Activated gamma-delta T cell treated with Interleukin-2 at 50 U/mL for 16 hours (primary cell): Measurements from ENCODE around the gene SERPINA6.
"Not testable (repeated sequence)": the region's sequence is repeated elsewhere in the genome, so short reads cannot be mapped to it uniquely, and the experiment has no call there.

Experiments
- DNase-seq: peaks from one replicate; pipeline ENCODE4 v3.0.0-alpha.2; 2020

Gene SERPINA6

GRCh38 chr14:94354190-94354589 is 31.1 kb upstream of the SERPINA6 start:
- DNase-seq: not testable (repeated sequence)

- DNase-seq: no peak
Measured at GRCh38 chr14:94349276-94349675, 26.1 kb upstream of the SERPINA6 start.

- DNase-seq: no peak
Measured at GRCh38 chr14:94348836-94349235, 25.7 kb upstream of the SERPINA6 start.

GRCh38 chr14:94346841-94347240 is 23.7 kb upstream of the SERPINA6 start:
- no peak for DNase-seq

DNA sequence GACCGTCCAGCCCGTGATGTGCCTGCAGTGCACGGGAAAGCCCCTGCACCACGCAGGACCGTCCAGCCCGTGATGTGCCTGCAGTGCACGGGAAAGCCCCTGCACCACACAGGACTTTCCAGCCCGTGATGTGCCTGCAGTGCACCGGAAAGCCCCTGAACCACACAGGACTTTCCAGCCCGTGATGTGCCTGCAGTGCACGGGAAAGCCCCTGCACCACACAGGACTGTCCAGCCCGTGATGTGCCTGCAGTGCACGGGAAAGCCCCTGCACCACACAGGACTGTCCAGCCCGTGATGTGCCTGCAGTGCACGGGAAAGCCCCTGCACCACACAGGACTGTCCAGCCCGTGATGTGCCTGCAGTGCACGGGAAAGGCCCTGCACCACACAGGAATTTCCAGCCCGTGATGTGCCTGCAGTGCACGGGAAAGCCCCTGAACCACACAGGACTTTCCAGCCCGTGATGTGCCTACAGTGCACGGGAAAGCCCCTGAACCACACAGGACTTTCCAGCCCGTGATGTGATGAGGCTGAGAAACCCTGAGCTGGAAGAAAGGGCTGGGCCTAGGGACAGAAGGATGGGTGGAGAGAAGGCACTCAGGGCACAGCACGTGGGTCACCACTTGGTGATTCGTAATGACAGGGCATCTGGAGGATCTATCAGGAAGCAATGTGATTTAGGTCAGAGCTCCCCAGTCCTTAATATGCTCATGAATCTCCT is 23.1 kb upstream of the SERPINA6 start:
- not testable (repeated sequence) for DNase-seq

- DNase-seq: no peak
Measured at GRCh38 chr14:94345344-94346064, 22.4 kb upstream of the SERPINA6 start.

DNA sequence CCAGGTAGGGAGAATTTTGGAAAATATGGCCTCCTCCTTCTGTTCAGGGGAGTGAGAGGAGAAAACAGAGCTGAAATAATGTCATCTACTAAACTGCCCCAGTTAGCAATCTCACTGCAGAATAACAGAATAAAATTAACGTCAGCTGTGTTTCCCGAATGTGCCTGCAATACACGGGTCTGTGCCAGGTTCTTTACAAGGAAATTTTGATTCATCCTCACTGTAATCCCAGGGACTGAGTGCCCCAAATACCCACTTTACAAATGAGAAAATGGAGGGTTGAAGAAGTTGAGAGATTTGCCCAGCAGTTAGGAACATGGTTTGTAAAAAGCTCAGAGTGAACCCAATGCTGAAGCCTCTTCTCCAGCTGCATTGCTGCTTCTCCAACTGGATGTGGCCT is 21.3 kb upstream of the SERPINA6 start:
- DNase-seq: no peak

DNA sequence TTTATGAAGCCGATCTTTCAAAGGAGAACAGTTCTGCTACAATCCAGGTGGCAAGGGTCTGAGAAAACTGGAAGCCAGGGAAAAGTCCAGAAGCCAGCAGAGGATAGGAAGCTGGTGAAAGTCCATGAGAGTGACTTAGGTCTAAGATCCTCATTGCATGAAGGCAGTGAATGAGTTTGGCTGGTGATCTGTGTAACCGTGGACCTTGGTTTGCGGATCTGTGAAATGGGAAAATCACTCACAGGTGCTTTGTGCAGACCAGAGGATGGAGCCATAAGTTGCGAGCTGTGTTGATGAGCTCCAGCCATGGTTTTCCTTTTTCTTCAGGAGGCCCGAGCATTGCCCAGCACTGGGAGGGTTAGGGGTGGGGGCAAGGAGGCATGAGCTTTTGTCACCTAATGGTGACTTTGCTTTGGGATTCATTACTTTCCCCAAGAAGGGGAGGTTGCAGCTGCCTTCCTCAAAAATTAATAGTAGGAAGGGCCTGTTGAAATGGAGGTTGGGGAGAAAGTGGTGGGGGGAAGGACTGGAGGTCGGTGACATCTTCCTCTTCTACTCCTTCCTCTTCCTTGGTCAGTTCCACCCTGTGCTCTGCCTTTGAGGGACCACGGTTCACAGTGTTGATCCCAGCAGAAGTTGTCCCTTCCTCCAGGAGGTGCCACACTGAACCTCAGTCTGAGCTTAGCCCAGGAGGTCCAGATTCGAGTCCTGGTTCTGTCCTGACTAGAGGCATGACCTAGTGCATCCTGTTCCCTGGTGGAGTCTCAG is 20.3 kb upstream of the SERPINA6 start:
- no peak for DNase-seq

GRCh38 chr14:94342334-94342934 is 19.3 kb upstream of the SERPINA6 start:
- no peak for DNase-seq

GRCh38 chr14:94341656-94342333 is 18.7 kb upstream of the SERPINA6 start:
- no peak for DNase-seq

- no peak for DNase-seq
Measured at GRCh38 chr14:94340533-94340932, 17.4 kb upstream of the SERPINA6 start.

DNA sequence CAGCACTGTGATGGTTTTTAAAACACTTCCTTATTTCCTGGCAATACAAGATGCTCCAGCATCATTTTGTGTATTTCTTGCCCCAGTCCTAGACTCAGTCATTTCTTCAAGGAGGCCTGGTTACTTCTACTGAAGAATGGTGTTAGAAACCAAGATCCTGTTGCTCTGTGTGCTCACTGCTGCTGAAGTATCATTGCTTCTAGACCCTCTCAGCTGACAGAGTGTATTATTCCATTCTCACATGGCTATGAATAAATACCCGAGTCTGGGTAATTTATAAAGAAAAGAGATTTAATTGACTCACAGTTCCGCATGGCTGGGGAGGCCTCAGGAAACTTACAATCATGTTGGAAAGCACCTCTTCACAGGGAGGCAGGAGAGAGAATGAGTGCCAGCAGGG is 14.9 kb upstream of the SERPINA6 start:
- DNase-seq: no peak

GRCh38 chr14:94337274-94337673 is 14.1 kb upstream of the SERPINA6 start:
- no peak for DNase-seq

- DNase-seq: no peak
Measured at GRCh38 chr14:94334872-94335271, 11.7 kb upstream of the SERPINA6 start.

- no peak for DNase-seq
Measured at GRCh38 chr14:94332587-94332986, 9.5 kb upstream of the SERPINA6 start.

DNA sequence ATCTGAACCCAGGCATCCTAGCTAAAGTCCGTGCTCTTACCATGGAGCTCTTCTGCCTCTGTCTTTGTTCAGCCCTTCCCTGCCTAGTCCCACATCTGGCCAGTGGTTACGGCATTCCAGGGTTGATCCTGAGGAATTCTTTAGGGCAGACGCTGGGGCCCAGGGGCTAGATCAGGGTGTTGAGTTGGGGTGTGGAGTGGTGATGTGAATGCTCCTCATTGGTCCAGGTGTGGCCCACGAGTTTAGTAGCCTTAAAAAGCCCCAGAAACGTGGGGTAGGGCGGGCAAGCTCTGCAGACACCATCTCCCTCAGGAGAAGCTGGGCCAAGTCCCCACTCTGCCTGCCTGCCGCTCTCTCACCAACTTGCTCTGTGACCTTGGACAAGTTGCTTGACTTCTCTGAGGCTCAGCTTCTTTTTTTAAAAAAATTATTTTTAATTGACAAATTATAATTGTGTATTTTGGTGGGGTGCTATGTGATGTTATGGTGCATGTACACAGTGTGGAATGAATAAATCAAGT is 9.0 kb upstream of the SERPINA6 start:
- DNase-seq: no peak

DNA sequence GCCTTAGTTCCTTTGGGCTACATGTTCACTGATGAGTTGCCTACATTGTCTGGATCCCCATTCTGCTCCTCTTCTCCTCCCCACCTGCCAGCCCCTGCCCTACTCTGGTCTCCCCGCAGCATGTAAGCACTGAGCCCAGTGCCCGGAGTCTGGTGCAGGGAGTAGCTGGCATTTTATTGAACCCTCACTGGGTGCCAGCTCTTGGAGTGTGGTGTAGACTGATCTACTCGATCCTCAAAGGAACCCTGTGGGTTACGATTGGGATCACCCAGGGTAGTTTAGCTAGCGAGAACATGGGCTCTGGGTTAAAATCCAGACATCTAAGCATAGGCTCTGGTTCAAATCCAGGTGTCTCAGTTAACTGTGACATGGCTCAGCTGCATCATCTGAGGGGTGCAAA is 8.3 kb upstream of the SERPINA6 start:
- DNase-seq: no peak

GRCh38 chr14:94330857-94331256 is 7.7 kb upstream of the SERPINA6 start:
- no peak for DNase-seq

GRCh38 chr14:94330432-94330831 is 7.3 kb upstream of the SERPINA6 start:
- no peak for DNase-seq

- DNase-seq: no peak
Measured at GRCh38 chr14:94329857-94330256, 6.7 kb upstream of the SERPINA6 start.

- no peak for DNase-seq
Measured at GRCh38 chr14:94328196-94328595, 5.1 kb upstream of the SERPINA6 start.
